HG03159 (cell line): ENCODE data around the gene MTAP.
A peak's percentile ranks its signal among the peaks of the same experiment; 100 is the strongest.

Experiments
- ATAC-seq: cut with Tn5 transposase; IDR thresholded peaks from one replicate; pipeline ENCODE4 v1.9.1; 2021; ENCODE audit warnings: mild to moderate bottlenecking, moderate library complexity; ENCODE audit not compliant: unreplicated experiment

Gene MTAP

GRCh38 chr9:21841133-21841532 is 38.7 kb downstream of the MTAP start:
- no peak for ATAC-seq

GRCh38 chr9:21848615-21849014 is 46.2 kb downstream of the MTAP start:
- ATAC-seq = no peak

- ATAC-seq = peak; percentile 100
Observed at GRCh38 chr9:21852754-21853153, 50.3 kb downstream of the MTAP start.

GRCh38 chr9:21853414-21853813 is 51.0 kb downstream of the MTAP start:
- ATAC-seq = no peak

- ATAC-seq = no peak
Observed at GRCh38 chr9:21854119-21854518, 51.7 kb downstream of the MTAP start.

- ATAC-seq = no peak
Observed at GRCh38 chr9:21854594-21854993, 52.2 kb downstream of the MTAP start.

- no peak for ATAC-seq
Observed at GRCh38 chr9:21856301-21857094, 54.1 kb downstream of the MTAP start.

GRCh38 chr9:21862871-21863270 is 60.4 kb downstream of the MTAP start:
- peak; percentile 40 for ATAC-seq

- ATAC-seq = no peak
Observed at GRCh38 chr9:21864505-21864904, 62.1 kb downstream of the MTAP start.

GRCh38 chr9:21866302-21866701 is 63.9 kb downstream of the MTAP start:
- ATAC-seq = no peak

GRCh38 chr9:21871256-21871975 is 69.0 kb downstream of the MTAP start:
- no peak for ATAC-seq

GRCh38 chr9:21872696-21873095 is 70.3 kb downstream of the MTAP start:
- no peak for ATAC-seq

GRCh38 chr9:21873540-21874221 is 71.2 kb downstream of the MTAP start:
- no peak for ATAC-seq

GRCh38 chr9:21875893-21876292 is 73.5 kb downstream of the MTAP start:
- ATAC-seq = no peak

- no peak for ATAC-seq
Observed at GRCh38 chr9:21883642-21884041, 81.2 kb downstream of the MTAP start.

- ATAC-seq = no peak
Observed at GRCh38 chr9:21889673-21890072, 87.2 kb downstream of the MTAP start.

- no peak for ATAC-seq
Observed at GRCh38 chr9:21890696-21891095, 88.3 kb downstream of the MTAP start.

- peak; percentile 21 for ATAC-seq
Observed at GRCh38 chr9:21901546-21901945, 99.1 kb downstream of the MTAP start.

- peak; percentile 86 for ATAC-seq
Observed at GRCh38 chr9:21902136-21902535, 99.7 kb downstream of the MTAP start.

- no peak for ATAC-seq
Observed at GRCh38 chr9:21903380-21903965, 101.0 kb downstream of the MTAP start.

- no peak for ATAC-seq
Observed at GRCh38 chr9:21904371-21904770, 101.9 kb downstream of the MTAP start.
